ENCODE data around the gene ENTREP1. TPM values are rescaled to one million over a fixed set of nuclear protein-coding genes. Genes with fewer than 3 reads are reported as not detected.
A peak's percentile ranks its signal among the peaks of the same experiment; 100 is the strongest.

ENTREP1 gene
- total RNA-seq, 1 donor from 2014 or later, result 0.53 TPM

GRCh38 chr9:69411246-69411645 is 86.2 kb downstream of the ENTREP1 start:
- no peak overlapping the region for H3K4me3 ChIP-seq (ENCODE audit: low read depth, low read length)
- no peaks in the 10 kb centered on the region for H3K27me3 ChIP-seq (ENCODE audit: control insufficient read depth, insufficient read depth, low read length)
- no peak for FAIRE-seq
- no peak for TF ChIP-seq CTCF (IDR thresholded peaks at IDR 0.05; ENCODE audit: insufficient read depth, low read length, severe bottlenecking)
- H3K36me3 ChIP-seq (ENCODE audit: control insufficient read depth, insufficient read depth, low read length), result no peaks in the 10 kb centered on the region
- DNase-seq (ENCODE audit: low read depth), result no peak

DNA sequence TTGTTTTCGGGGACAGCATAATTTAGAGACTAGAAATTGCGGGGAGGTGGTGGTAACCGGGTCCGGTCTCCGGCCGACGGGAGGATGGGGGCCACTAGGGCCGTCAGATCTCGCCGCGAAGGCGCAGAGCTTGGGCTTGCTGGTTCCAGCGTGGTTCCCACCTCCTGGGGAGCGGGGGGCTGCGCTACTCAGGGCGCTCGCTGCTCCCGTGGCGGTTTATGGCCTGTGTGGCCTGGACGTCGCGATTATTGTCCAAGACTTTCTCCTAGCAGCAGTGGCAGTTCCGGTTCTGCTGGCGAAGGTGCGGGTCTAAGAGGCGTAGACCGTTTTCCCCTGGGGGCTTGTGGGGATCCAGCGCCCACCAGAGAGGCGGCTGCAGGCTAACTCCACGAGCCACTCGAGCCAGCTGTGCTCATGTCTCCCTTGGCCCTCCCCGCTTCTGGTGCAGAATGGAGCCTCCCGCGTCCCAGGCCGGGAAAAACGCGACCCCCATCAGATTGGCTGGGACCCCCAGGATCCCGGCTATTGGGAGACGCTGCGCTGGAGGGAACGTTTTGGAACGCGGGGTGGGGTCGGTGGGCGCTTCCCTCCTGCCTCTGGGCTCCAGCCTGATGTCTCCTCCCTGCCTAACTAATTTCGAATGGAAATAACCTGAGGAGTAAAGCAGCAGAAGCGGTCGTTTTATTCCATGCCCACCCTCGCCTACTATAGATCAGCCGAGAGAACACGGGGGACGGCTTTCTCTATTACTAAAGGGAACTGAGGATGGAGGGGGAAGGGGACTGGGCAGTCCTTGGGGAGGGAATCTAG is 87.1 kb downstream of the ENTREP1 start:
- Histone ChIP-seq H3K27me3 (ENCODE audit: control insufficient read depth, insufficient read depth, low read length) (no peaks in the 10 kb centered on the region), H3K4me3 (ENCODE audit: low read depth, low read length) (no peak overlapping the region), H3K36me3 (ENCODE audit: control insufficient read depth, insufficient read depth, low read length) (no peaks in the 10 kb centered on the region)
- no peak for DNase-seq (ENCODE audit: low read depth)
- FAIRE-seq, result no peak
- TF ChIP-seq CTCF (IDR thresholded peaks at IDR 0.05; ENCODE audit: insufficient read depth, low read length, severe bottlenecking), result no peak

- FAIRE-seq, result no peak
- H3K36me3 ChIP-seq (ENCODE audit: control insufficient read depth, insufficient read depth, low read length), result no peaks in the 10 kb centered on the region
- peak; percentile 20 for DNase-seq (ENCODE audit: low read depth)
- no peak overlapping the region for H3K4me3 ChIP-seq (ENCODE audit: low read depth, low read length)
- no peaks in the 10 kb centered on the region for H3K27me3 ChIP-seq (ENCODE audit: control insufficient read depth, insufficient read depth, low read length)
- TF ChIP-seq CTCF (IDR thresholded peaks at IDR 0.05; ENCODE audit: insufficient read depth, low read length, severe bottlenecking), result peak; percentile 60
These were observed 87.7 kb downstream of the ENTREP1 start for GRCh38 chr9:69412741-69413150.

- no peak overlapping the region for H3K4me3 ChIP-seq (ENCODE audit: low read depth, low read length)
- no peak for DNase-seq (ENCODE audit: low read depth)
These were observed 95.7 kb downstream of the ENTREP1 start for GRCh38 chr9:69420611-69421270.

More at GRCh38 chr9:69420611-69421270, 95.7 kb downstream of the ENTREP1 start:
- no peaks in the 10 kb centered on the region for H3K36me3 ChIP-seq (ENCODE audit: control insufficient read depth, insufficient read depth, low read length)
- FAIRE-seq, result no peak
- H3K27me3 ChIP-seq (ENCODE audit: control insufficient read depth, insufficient read depth, low read length), result peaks cover 2% of the 10 kb centered on the region
- TF ChIP-seq CTCF (IDR thresholded peaks at IDR 0.05; ENCODE audit: insufficient read depth, low read length, severe bottlenecking), result no peak
